HG02981 (cell line): ENCODE measurements around the gene DAGLB.

Source experiments
- ATAC-seq: cut with Tn5 transposase; IDR thresholded peaks from one replicate; pipeline ENCODE4 v1.9.1; 2021; ENCODE audit warnings: mild to moderate bottlenecking, moderate library complexity; ENCODE audit not compliant: unreplicated experiment

Gene DAGLB, protein sequence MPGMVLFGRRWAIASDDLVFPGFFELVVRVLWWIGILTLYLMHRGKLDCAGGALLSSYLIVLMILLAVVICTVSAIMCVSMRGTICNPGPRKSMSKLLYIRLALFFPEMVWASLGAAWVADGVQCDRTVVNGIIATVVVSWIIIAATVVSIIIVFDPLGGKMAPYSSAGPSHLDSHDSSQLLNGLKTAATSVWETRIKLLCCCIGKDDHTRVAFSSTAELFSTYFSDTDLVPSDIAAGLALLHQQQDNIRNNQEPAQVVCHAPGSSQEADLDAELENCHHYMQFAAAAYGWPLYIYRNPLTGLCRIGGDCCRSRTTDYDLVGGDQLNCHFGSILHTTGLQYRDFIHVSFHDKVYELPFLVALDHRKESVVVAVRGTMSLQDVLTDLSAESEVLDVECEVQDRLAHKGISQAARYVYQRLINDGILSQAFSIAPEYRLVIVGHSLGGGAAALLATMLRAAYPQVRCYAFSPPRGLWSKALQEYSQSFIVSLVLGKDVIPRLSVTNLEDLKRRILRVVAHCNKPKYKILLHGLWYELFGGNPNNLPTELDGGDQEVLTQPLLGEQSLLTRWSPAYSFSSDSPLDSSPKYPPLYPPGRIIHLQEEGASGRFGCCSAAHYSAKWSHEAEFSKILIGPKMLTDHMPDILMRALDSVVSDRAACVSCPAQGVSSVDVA

DNA sequence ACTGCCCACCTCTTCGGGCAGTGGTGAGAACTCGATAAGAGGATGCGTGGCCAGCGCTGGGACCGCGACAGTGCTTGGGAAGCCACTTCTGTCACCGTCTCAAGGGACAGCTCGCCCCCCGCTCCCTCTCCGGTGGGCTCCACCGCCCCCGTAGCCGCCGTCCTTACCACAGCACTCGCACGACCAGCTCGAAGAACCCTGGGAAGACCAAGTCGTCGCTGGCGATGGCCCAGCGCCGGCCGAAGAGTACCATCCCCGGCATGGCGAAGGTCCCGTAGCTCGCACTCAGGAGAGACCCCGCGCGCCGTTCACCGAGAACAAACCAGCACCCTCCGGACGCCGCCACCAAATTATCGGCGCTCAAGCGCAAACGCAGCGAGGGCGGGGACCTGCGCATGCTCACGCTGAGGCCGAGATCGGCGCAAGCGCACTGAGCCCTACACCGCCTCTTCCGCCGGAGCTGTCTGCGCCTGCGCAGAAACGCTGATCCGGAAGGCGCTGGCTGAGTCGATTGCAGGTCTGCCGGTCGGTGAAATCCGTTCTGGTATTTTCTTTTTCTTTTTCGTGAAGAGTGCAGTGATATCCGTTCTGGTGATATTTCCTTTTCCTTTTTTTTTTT lies at the start of gene DAGLB:
Gene DAGLB (minus strand): TSS at position 374 of the 619 bp plus-strand sequence. CDS start 112 bp downstream, at position 262.
- peak; percentile 88 for ATAC-seq

DNA sequence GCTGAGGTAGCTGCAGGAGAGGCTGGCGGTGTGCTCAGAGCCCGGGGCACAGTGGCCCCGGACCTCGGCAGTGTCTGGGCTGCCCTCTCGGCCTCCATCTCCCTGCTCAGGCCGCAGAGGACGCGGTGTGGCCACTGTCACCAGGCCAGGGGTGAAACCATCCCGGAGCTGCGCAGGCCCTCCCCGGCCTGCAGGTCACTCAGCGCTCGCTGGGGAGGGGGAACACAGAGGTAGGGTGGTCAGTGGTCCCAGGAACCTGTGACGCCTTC lies 49.8 kb upstream of the DAGLB start:
- ATAC-seq: no peak

DNA sequence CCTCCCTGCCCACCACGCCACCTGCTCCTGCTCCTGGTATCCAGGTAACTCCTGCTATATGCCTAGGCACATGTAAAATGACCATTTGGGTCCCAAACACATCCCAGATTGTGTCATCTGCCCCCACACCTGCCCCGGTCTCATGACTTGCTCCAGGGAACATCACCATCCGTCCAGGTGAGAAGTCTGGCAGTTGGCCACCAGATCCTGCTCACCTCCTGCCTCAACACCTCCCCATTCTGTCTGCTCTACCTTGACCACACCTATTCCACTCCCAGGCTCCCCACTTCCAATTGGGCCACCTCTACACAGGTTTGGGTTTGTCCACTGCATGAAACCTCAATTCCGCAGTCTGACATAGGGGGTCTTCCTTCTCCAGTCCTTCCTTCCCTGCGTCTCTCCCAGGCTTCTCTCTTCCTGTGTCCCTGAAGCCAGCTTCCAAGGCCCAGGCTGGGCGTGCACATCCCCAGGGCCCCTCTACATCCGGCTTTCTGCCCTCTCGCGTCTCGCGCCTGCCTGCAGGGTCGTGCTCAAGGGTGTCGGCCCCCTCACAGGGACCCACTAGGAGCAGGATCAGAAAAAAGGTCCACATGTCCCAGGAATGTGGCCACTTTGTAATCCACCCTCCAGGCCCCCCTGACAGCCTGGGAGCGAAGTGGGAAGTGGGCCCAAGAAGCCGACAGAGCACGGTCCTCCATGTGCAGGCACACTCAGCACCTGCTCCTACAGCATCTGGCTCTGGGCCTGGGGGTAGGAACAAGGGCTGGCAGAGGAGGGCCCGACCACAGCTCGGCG lies 49.3 kb upstream of the DAGLB start:
- no peak for ATAC-seq

DNA sequence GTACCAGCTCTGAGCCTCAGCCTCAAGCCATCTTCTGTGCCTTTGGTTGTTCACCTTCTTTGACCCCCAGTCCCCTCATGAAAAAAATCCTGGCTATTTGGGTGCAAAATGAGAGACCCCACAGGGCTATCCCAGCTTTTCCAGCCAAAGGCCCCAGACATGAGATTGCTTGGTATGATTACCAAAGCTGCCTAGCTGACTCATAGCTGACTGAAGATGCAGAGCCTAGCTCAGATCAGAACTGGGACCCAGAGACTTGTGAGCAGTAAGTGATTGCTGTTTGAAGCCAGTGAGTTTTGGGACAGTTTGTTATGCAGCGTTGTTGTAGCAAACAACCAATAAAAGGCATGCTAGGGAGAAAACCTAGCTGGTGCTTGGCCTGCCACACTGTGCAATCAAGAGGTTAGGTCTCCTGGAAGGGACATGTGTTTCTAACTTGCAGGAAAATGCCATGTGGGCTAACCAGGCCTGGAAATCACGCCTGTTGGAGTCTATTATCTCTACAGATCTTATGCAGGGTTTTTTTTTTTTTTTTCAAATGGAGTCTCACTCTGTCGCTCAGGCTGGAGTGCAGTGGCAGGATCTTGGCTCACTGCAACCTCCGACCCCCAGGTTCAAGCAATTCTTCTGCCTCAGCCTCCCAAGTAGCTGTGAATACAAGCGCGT lies 48.0 kb upstream of the DAGLB start:
- ATAC-seq: no peak

DNA sequence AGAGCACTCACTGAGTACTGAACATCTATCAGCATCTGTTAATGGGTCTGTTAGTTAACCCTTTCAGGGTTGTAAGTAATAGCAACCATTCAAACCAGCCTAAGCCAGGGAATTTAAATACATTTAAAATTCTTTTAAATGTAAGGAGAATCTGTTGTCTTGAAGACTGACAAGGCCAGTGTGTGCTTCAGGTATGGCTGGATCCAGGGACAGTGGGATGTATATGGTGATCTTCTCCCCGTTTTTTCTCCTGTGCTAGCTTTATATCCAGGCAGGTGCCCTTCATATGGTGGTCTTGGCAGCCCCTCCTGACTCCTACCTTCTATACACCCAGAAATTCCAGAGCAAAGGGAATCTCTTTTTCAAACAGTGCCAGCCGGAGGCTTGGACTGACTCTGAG lies 46.6 kb upstream of the DAGLB start:
- ATAC-seq: no peak

DNA sequence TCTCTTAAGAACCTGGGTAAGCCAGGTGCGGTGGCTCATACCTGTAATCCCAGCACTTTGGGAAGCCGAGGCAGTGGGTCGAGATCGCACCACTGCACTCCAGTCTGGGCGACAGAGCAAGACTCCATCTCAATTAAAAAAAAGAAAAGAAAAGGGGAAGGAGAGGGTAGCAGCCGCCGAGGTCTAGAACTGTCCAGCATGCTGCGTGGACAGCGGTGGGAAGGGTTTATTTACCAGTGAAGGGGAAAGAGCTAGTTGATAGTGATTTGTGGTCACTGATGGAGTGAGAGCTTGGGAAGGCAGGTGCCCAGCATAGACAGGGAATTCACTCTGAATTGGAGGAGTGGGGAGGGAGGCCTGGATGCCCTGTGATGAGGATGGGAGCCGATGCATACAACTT lies 43.4 kb upstream of the DAGLB start:
- ATAC-seq: no peak

DNA sequence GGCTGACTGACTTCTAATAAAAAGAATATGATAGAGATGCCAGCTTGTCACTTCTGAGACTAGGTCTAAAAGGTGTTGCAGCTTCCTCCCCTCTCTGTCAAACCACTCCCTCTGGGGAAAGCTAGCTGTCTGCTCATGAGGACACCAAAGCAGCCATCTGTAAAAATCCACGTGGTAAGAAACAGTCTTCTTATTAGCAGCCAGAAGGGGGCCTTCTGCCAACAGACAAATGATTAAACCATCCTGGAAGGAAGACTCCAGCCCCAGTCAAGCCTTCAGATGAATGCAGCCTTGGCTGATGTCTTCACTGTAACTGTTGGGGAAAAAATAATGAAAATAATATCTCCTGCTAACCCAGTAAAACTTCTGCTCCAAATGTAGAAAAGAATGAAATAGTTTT lies 41.9 kb upstream of the DAGLB start:
- ATAC-seq: no peak

DNA sequence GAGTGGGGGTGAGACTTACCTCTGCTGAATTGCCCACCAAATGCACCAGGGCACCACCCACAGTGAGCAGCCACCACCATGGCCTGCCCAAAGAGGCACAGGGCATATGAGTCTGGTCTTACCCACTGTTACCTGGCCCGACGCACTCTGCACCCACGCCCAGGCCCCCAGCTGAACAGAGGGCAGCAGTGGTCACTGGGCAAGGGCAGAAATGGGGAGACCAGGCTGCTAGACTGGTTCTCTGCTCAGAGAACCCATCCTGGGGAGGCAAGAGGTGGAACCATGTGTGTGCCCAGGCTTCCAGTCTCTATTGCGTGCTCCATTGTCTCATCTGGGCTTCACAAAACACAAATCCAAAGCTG lies 39.4 kb upstream of the DAGLB start:
- no peak for ATAC-seq

DNA sequence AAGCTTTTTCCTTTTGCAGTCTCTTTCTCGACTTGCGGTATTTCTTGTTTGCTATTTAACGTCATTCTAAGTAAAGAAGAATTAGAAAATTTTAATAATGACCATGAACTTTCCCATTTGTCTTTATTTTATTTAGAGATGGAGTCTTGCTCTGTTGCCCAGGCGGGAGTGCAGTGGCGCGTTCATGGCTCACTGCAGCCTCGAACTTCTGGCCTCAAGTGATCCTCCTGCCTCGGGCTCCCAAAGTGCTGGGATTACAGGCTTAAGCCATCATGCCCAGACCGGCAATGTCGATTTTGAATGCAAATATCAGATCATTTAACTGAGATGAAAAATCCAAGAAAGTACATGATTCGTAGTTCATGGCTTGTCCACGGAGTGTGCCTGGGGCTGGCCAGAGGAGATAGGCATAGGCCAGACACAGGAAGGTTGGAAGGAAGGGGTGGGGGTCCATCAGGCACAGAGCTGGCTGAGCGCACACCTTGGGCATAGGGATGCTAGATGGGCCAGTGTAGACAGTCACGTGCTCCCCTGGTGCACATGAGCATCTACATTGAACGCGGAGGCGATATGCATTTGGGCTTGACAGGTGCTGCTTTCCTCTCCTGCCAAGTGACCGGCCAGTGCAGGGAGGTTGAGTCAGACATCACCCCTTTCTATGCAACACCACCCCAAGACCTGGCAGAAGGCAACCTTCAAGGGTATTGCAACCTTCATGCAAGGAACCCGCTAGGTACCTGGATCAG lies 38.9 kb upstream of the DAGLB start:
- ATAC-seq: no peak

DNA sequence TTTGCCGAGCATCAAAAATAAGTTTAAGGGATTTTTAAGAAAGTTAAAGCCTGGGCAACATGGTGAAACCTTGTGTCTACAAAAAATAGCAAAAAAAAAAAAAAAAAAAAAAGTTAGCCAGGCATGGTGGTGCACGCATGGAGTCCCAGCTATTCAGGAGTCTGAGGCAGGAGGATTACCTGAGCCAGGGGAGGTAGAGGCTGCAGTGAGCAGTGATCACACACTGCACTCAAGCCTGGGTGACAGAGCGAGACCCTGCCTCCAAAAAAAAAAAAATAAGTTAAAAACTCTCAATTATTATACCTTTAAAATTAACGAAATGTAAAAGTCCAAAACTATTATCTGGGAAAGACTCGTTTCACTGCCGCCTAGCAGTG lies 35.0 kb upstream of the DAGLB start:
- no peak for ATAC-seq

DNA sequence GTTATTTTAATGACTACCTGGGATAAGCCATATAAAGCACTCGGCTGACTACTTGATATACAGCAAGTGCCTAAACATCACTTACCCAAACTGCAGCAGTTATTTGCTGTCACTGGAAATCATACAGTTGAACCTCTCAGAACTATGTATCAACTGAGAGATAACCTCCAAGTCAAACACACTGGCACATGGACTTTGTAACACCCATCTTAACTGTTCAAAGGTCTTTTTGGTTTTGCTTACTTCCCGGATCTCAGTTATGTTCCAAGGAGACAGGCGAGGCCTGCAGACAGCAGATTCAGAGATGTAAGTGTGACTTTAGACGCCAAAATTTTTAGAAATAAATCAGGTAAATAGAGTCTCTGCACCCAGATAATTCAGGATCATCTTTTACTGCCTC lies 34.6 kb upstream of the DAGLB start:
- ATAC-seq: no peak

DNA sequence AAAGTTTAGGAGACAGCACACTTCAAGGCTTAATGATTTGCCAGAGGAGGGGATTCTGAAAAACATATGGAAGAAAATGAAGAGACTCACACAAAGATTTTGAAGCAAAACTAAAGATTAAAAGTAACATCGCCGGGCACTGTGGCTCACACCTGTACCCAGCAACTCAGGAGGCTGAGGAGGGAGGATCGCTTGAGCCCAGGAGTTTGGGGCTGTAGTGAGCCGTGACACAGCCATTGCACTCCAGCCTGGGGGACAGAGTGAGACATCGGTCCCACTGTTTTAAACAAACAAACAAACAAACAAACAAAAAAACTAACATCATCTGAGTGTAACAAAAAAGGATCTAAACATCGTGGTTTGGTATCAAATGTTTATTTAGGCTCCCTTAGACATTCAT lies 33.7 kb upstream of the DAGLB start:
- no peak for ATAC-seq

DNA sequence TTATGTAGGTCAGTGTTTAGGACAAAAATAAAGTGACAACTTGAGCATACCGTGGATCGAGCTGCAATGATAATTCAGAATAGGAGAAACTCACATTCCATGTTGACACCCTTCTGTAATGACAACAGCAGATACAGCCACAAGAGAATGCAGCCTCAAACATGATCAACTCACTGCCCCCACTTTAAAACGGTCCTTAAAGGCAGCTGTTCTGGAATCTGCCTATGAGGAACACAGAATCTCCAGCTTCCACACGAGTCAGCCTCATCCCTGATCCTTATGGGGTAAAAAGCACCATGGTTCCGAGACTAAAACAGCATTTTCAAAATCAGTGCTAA lies 32.5 kb upstream of the DAGLB start:
- no peak for ATAC-seq

DNA sequence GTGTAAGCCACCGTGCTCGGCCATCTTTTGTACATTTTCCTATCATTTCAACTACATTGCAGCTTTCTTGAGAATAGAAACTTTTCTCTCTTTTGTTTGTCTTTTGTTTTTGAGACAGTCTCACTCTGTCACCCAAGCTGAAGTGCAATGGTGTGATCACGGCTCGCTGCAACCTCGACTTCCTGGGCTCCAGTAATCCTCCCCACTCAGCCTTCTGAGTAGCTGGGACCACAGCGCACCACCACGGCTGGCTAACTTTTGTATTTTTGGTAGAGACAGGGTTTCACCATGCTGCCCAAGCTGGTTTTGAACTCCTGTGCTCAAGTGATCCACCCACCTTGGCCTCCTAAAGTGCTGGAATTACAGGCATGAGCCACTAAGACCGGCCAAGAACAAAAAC lies 31.3 kb upstream of the DAGLB start:
- ATAC-seq: no peak

DNA sequence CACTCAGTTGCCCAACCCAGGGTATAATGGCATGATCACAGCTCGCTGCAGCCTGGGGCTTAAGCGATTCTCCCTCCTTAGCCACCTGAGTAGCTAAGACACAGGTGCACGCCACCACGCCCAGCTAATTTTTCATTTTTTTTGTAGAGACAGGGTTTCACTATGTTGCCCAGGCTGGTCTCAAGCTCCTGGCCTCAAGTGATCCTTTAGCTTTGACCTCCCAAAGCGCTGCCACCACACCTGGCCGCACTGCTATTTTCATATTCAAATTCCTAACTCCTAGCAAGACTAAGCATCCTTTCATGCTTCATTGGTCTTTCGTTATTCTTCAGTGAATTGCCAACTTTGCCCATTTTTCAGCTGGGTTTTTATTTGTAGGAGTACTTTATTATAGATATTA lies 30.4 kb upstream of the DAGLB start:
- no peak for ATAC-seq

DNA sequence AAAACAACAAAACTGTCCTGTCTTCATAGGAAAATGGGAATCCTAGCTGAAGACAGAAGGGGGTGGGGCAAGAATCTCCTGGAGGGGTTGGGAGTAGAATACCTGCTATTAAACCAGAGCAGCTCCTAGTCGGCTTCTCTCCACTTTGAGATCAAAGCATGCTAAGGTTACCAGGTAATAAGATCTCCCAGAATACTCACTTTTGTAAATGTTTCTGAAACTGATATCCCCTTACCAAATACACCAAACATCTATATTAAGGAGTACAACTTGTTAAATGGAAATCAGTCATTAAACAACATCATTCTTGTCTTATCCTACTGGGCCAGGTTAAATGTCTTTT lies 29.5 kb upstream of the DAGLB start:
- no peak for ATAC-seq

DNA sequence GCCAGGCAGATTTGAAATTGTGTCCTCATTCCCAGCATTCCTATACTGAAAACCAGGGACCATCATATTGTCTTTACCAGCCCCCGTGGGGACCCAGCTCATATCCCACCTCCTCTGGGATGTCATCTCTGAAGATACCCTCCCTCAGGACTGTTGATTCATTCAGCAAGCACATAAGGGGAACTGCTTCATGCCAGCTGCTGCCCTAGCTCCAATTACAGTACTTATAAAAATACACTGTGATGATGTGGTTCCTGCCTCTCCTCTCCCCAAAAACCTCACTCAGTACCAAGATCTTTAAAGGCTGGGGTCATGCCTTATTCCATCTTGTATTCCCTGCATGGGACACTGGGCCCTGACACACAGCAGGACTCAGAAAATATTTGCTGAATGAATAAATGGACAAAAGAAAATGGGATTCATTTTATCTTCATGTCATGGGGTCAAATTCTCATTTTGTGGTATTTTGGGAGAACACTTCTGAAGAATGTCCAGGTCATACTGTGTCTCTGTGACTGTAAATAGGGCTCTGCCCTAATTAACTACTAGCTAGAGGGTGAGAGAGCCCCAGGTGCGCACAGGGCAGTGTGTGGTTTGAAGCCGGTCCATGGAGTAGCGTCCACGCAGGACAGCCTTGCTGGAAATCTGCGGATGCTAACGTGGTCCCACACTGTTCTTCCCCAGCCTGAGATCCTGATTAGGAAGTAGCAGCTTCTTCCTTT lies 29.0 kb upstream of the DAGLB start:
- ATAC-seq: no peak

DNA sequence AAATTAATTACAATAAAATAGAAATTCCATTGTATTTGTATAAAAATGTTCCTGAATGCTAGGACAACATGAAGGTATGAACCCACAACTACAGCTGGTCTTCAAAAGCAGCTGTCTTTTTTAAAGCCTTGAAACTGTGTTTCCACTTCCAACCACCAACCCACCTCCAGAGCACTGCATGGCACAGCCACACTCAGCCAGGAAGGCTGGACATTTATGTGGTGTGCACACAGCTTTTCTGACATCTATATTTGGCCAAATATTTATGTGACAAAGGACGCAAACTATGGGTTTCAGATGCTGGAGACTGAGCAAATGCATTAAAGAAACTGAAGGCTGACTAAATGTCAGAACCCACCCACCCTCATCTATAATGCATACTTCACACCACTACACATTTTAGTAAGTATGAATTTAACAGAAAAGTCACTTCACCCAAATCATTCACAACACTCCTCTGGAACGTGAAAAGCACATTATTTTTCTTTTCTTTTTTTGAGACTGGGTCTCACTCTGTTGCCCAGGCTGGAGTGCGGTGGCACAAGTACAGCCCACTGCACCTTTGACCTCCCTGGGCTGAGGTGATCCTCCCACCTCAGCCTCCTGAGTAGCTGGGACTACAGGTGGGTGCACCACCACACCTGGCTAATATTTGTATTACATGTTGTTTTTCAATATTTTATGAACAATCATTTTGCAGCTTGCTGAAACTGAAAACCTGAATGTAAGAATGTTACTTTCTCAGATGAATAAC lies 27.9 kb upstream of the DAGLB start:
- ATAC-seq: no peak

DNA sequence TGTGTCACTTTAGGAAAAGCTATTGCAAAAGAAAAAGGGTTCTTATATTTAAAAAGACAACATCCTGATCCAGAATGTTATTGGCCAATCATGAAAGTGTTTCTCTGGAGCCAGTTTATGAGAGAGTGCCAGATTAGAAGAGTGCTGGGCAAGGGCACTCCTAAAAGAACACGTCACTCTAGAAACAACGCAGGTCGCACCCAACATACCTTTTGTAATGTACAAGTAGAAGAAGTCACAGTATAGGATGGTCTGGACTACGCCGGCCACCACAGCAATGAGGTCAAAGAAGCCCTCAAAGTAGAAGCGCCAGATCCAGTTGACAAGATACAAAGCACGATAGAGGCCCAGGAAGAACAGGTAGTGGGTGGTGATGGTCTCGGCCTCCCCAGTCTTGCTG lies 18.1 kb upstream of the DAGLB start:
- ATAC-seq: no peak
